GM20000 (cell line): ENCODE measurements around the gene NFATC1.

ENCODE experiments used
- DNase-seq: peaks from one replicate; pipeline ENCODE4 v3.0.0; 2012; ENCODE audit warnings: low spot score
- TF ChIP-seq, protein P1 (sequence below): IDR thresholded peaks from 2 replicates; pipeline ENCODE4 v1.5.1; 2012; ENCODE audit warnings: mild to moderate bottlenecking, control low read depth; ENCODE audit errors: extremely low read depth, missing control alignments

The NFATC1 gene

DNA sequence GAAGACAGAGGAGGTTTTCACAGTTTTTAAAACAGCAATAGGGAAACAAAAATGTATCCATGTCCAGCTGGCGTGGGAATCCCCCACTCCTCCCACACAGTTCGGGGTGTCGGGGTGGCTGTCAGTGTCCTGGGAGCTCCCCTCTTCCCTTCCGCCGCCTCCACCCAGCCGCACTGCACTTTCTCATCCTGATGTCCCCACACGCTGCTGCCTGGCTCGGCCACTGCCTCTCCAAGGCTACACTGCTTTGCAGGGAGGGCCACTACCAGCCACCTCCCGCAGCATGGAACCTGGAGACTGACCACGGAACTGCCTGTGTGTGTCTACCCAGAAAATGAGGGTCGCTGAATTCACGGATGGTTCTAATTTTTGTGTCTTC lies 145.2 kb downstream of the NFATC1 start:
- TF ChIP-seq, protein P1, sequence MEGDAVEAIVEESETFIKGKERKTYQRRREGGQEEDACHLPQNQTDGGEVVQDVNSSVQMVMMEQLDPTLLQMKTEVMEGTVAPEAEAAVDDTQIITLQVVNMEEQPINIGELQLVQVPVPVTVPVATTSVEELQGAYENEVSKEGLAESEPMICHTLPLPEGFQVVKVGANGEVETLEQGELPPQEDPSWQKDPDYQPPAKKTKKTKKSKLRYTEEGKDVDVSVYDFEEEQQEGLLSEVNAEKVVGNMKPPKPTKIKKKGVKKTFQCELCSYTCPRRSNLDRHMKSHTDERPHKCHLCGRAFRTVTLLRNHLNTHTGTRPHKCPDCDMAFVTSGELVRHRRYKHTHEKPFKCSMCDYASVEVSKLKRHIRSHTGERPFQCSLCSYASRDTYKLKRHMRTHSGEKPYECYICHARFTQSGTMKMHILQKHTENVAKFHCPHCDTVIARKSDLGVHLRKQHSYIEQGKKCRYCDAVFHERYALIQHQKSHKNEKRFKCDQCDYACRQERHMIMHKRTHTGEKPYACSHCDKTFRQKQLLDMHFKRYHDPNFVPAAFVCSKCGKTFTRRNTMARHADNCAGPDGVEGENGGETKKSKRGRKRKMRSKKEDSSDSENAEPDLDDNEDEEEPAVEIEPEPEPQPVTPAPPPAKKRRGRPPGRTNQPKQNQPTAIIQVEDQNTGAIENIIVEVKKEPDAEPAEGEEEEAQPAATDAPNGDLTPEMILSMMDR, result no peak

DNA sequence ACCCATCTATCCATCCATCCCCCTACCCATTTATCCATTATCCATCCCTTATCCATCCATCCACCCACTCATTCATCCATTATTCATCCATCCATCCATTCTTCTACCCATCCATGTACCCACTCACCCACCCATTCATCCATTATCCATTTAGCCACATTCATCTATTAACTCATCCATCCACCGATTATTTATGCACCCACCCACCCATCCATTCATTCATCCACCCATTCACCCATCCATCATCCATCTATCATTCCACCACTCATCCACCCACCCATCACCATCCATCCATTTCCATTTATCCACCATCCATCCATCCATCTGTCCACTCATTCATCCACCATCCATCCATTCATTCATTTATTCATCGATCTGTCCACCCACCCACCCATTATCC lies 146.5 kb downstream of the NFATC1 start:
- no peak for DNase-seq
- TF ChIP-seq, protein P1, result no peak

More for the DNA sequence above, 145.2 kb downstream of the NFATC1 start:
- no peak for DNase-seq

DNA sequence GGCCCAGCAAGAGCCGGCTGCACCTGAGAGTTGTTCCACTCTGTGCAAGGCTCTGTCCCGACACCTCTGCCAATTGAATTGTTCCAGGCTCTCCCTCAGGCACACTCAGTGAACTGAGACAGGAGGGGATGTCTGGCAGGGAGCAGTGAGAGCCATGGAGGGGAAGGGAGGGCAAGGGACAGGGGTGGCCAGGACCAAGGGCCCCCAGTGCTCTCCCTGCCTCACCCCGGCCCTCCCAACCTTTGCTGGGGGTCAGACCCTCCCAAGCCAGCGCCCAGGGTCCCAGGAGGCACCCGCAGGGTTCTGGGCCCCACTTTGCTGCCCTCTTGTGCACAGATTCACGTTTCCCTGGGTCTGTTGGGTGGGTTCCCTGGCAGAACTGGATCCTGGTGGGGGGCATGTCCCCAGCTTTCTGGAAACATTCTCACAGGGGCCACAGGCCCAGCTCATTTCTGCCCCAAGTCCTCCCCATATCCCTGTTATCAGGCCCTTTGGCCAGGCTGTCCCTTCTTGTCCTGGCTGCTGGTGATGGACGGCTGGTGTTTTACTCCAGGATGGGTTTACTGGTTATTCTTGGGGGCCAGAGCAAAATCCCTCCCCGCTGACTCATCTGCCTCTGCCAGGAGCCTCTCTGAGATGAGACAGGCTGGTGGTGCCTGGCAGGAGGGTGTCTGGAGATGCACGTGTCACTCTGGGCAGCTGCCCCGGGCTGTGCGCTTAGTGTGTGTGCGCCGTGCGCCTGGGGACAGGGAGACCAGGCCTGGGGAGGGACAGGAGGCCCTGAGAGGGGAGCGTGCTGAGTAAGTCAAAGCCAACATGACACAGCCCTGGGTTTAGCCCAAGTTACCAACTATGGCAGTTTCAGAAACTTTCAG lies 147.4 kb downstream of the NFATC1 start:
- no peak for DNase-seq
- TF ChIP-seq, protein P1, result no peak

DNA sequence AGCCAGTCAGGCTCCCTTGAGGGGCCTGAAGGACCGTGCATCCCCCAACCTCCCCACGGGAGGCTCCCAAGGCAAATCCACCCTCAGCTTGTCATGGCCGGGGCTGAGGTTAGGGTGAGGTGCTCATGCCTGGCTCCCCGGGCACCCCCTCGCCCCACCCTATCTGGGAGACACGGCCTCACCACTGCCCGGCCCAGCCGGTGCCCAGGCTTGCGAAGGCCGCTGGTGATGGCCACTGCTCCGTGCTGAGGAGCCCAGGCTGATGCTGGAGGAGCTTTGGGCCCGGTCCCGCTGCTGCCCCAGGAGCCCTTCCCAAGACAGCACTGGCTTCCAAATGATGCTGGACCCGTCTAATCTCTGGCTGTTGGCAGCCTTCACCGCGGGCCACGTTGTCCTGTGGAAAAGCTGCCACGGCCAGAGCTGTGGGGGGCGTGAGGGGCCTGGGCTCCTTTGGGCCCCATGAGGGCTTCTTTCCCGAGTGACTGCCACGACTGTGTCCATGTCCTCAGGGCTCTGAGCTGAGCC lies 148.2 kb downstream of the NFATC1 start:
- DNase-seq, result no peak
- TF ChIP-seq, protein P1, result no peak

DNA sequence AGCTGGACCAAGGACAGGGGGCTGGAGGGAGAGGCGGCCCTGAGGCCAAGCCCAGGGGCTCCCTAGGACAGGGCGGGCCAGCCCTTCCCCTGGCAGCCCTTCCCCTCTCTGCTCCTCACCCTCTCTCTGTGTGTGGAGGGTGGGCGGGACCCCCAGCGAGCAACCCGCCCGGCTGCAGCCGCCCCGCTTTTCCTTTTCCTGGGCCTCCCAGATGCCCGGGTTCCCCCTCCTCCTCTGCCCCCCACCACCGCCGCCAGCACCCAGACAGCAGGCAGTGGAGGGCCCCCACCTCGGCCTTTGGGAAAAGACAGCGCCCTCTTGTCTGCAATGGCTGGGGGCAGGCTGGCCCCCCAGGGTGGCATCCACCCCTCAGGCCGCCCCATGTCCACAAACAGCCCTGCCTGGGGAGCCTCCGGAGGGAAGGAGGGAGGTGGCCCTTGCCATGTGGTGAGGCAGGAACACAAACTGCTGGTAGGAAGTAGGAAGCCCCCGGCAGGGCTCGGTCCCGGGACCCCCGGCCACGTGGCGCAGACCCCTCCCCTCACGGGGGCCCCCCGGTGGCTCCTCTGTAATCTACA lies 148.7 kb downstream of the NFATC1 start:
- TF ChIP-seq, protein P1, result no peak
- no peak for DNase-seq

DNA sequence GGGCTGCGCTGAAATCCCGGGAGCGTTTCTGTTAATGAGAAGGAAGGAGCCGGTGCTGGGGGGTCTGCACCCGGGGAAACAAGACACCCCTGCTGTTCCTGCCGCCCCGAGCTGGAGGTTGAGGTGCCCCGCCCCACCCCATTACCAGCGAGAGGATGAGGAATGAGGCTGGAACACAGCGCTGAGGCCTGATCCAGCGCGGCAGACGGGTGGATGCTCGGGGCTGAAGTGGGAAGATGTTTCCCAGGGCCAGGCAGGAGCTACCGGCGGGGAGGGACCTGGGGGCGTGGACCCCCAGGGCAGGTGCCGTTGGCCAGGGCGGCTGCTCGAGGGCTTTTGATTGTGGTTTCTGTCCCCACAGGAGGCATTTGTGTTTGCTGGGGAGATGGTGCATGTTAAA lies 149.5 kb downstream of the NFATC1 start:
- no peak for DNase-seq
- TF ChIP-seq, protein P1, result no peak

DNA sequence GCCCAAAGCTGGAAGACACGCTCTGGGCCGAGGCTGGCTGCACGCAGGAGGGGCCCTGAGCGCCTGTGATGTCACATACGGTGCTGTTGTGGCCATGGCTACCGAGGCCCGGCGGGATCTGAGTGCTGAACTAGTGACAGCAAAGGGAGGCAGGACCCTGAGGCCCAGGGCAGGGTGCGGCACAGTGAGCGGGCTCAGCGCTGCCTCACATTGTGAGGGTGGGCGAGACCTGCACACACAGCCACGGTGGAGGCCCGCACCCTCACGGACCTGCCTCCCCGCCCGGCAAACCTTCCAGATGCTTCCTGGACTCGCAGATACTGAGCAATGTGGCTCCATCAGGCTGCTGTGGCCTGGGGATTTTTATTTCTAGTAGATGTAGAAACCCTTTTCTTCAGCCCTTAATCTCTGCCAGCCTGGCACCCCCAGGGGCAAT lies 150.0 kb downstream of the NFATC1 start:
- DNase-seq, result no peak
- TF ChIP-seq, protein P1, result no peak
